HEK293 (cell line): ENCODE data around the gene LAMA5.

Experiments used
- CTCF ChIA-PET: fragments of 350-600 bp; formaldehyde crosslinking; extraction: SDS; loops from one replicate; lab custom pipeline; 2021; ENCODE audit warnings: antibody characterized with exemption; lab: Yijun Ruan, JAX
- POLR2A ChIA-PET: fragments of 300-600 bp; formaldehyde crosslinking; extraction: SDS; loops from one replicate; lab custom pipeline; 2020; ENCODE audit warnings: antibody characterized with exemption, inconsistent platforms; lab: Yijun Ruan, JAX
- H3K27ac ChIP-seq: fragments of 200-500 bp; sonication (Bioruptor generic); 2 replicates; pipeline ENCODE4 v1.5.1; 2014; ENCODE audit warnings: low read depth, low read length, control low read depth, inconsistent platforms; ENCODE audit errors: extremely low read depth
- H3K36me3 ChIP-seq, 2 experiments: fragments of 200-500 bp in 1 of 2; sonication (Bioruptor generic) in 1 of 2; 1 replicate in 1 of 2; 2 replicates in 1 of 2; pipeline ENCODE4 v1.5.1; 2014 to 2017; ENCODE audit warnings: inconsistent platforms in 2 of 2, low read length in 2 of 2; ENCODE audit not compliant: control insufficient read depth in 2 of 2, insufficient read depth in 1 of 2
- H3K4me1 ChIP-seq: fragments of 200-500 bp; sonication (Bioruptor generic); 2 replicates; pipeline ENCODE4 v1.5.1; 2014; ENCODE audit warnings: mild to moderate bottlenecking, low read length, inconsistent platforms; ENCODE audit not compliant: control insufficient read depth, insufficient read depth
- H3K4me3 ChIP-seq: 2 replicates; pipeline ENCODE4 v1.5.1; 2011; ENCODE audit warnings: low read depth, mild to moderate bottlenecking, control low read depth, low read length, moderate library complexity
- H3K9me3 ChIP-seq: fragments of 200-500 bp; sonication (Bioruptor generic); 2 replicates; pipeline ENCODE4 v1.5.1; 2014; ENCODE audit warnings: low read depth, low read length, inconsistent platforms; ENCODE audit not compliant: control insufficient read depth, insufficient read depth
- BCL6B ChIP-seq: fragments of 450-650 bp; formaldehyde crosslinking; IDR thresholded peaks from 2 replicates; pipeline ENCODE4 v1.5.1; 2017; ENCODE audit warnings: missing biosample characterization, missing genetic modification characterization
- EGR2 ChIP-seq: fragments of 450-650 bp; formaldehyde crosslinking; IDR thresholded peaks from 2 replicates; pipeline ENCODE4 v1.5.1; 2016; ENCODE audit warnings: low read depth, missing biosample characterization, missing genetic modification characterization
- GLI2 ChIP-seq: fragments of 450-650 bp; formaldehyde crosslinking; IDR thresholded peaks from 2 replicates; pipeline ENCODE4; 2017; ENCODE audit warnings: missing biosample characterization, missing genetic modification characterization, low read depth, borderline replicate concordance
- KLF7 ChIP-seq: fragments of 450-650 bp; formaldehyde crosslinking; IDR thresholded peaks from 2 replicates; pipeline ENCODE4 v1.5.1; 2016; ENCODE audit warnings: missing biosample characterization, missing genetic modification characterization, borderline replicate concordance
- SETDB1 ChIP-seq: IDR thresholded peaks from one replicate; pipeline ENCODE4 v1.6.1; 2017; ENCODE audit warnings: mild to moderate bottlenecking, low read length, moderate library complexity, mixed read lengths; ENCODE audit not compliant: insufficient read length
- ZBTB8A ChIP-seq: fragments of 450-650 bp; formaldehyde crosslinking; IDR thresholded peaks from 2 replicates; pipeline ENCODE4 v1.5.1; 2016; ENCODE audit warnings: missing biosample characterization, missing genetic modification characterization
- ZFP69B ChIP-seq: fragments of 450-650 bp; formaldehyde crosslinking; IDR thresholded peaks from 2 replicates; pipeline ENCODE4 v1.5.1; 2016; ENCODE audit warnings: missing biosample characterization, missing genetic modification characterization
- ZNF133 ChIP-seq: fragments of 450-650 bp; formaldehyde crosslinking; IDR thresholded peaks from 2 replicates; pipeline ENCODE4 v1.5.1; 2016; ENCODE audit warnings: missing biosample characterization, missing genetic modification characterization
- ZNF157 ChIP-seq: fragments of 450-650 bp; formaldehyde crosslinking; IDR thresholded peaks from 2 replicates; pipeline ENCODE4 v1.5.1; 2016; ENCODE audit warnings: missing biosample characterization, missing genetic modification characterization
- ZNF18 ChIP-seq: fragments of 450-650 bp; formaldehyde crosslinking; IDR thresholded peaks from 2 replicates; pipeline ENCODE4 v1.5.1; 2016; ENCODE audit warnings: missing biosample characterization, missing genetic modification characterization
- ZNF2 ChIP-seq: fragments of 450-650 bp; formaldehyde crosslinking; IDR thresholded peaks from 2 replicates; pipeline ENCODE4 v1.5.1; 2016; ENCODE audit warnings: missing biosample characterization, missing genetic modification characterization
- ZNF324 ChIP-seq: fragments of 450-650 bp; formaldehyde crosslinking; IDR thresholded peaks from 2 replicates; pipeline ENCODE4 v1.5.1; 2016; ENCODE audit warnings: missing biosample characterization, missing genetic modification characterization
- ZNF394 ChIP-seq: fragments of 450-650 bp; formaldehyde crosslinking; IDR thresholded peaks from 2 replicates; pipeline ENCODE4 v1.5.1; 2016; ENCODE audit warnings: missing biosample characterization, missing genetic modification characterization, mild to moderate bottlenecking, moderate library complexity, borderline replicate concordance
- ZNF433 ChIP-seq: fragments of 450-650 bp; formaldehyde crosslinking; IDR thresholded peaks from 2 replicates; pipeline ENCODE4 v1.5.1; 2016; ENCODE audit warnings: missing biosample characterization, missing genetic modification characterization, low read depth
- ZNF488 ChIP-seq: fragments of 450-650 bp; formaldehyde crosslinking; IDR thresholded peaks from 2 replicates; pipeline ENCODE4 v1.5.1; 2016; ENCODE audit warnings: missing biosample characterization, missing genetic modification characterization
- ZNF513 ChIP-seq: fragments of 450-650 bp; IDR thresholded peaks from 2 replicates; pipeline ENCODE4 v1.5.1; 2018; ENCODE audit warnings: missing biosample characterization, missing genetic modification characterization
- ZNF544 ChIP-seq: fragments of 450-650 bp; formaldehyde crosslinking; IDR thresholded peaks from 2 replicates; pipeline ENCODE4 v1.5.0; 2017; ENCODE audit warnings: missing biosample characterization, missing genetic modification characterization
- ZNF549 ChIP-seq: fragments of 450-650 bp; IDR thresholded peaks from 2 replicates; pipeline ENCODE4 v1.5.1; 2018; ENCODE audit warnings: missing biosample characterization, missing genetic modification characterization, mild to moderate bottlenecking, inconsistent platforms, moderate library complexity
- ZNF660 ChIP-seq: fragments of 450-650 bp; IDR thresholded peaks from 2 replicates; pipeline ENCODE4 v1.5.1; 2018; ENCODE audit warnings: missing biosample characterization, mild to moderate bottlenecking, missing genetic modification characterization
- ZNF692 ChIP-seq: fragments of 450-650 bp; formaldehyde crosslinking; IDR thresholded peaks from 2 replicates; pipeline ENCODE4 v1.5.1; 2016; ENCODE audit warnings: missing biosample characterization, missing genetic modification characterization
- ZNF777 ChIP-seq: fragments of 450-650 bp; formaldehyde crosslinking; IDR thresholded peaks from 2 replicates; pipeline ENCODE4 v1.5.1; 2017; ENCODE audit warnings: missing biosample characterization, missing genetic modification characterization, borderline replicate concordance

Gene LAMA5

GRCh38 chr20:62269378-62269777 lies 97.7 kb downstream of the LAMA5 start:
- no peak overlapping the region for H3K4me3 ChIP-seq
- ChIA-PET CTCF (interaction anchor here (1.1 kb wide), 1 partner anchor 113 kb away, joined by 5 read pairs; no protein-coding TSS in a partner anchor), POLR2A (no interaction called here)
- no peaks in the 10 kb centered on the region for H3K9me3 ChIP-seq
- H3K4me1 ChIP-seq: no peaks in the 10 kb centered on the region
- TF ChIP-seq ZNF488 (tag by site-specific recombination) (no peak), ZNF692 (no peak), ZNF513 (no peak), ZNF18 (tag by site-specific recombination) (no peak), EGR2 (tag by site-specific recombination) (no peak), BCL6B (tag by site-specific recombination) (no peak), ZNF544 (no peak), ZNF133 (tag by site-specific recombination) (no peak), ZNF433 (tag by site-specific recombination) (no peak), ZNF660 (no peak), GLI2 (no peak), ZFP69B (no peak), ZNF2 (tag by site-specific recombination) (no peak), ZBTB8A (tag by site-specific recombination) (no peak), SETDB1 (no peak), ZNF157 (tag by site-specific recombination) (no peak), ZNF549 (tag by site-specific recombination) (no peak), ZNF777 (tag by site-specific recombination) (no peak)
- peaks cover 0 to 68% of the 10 kb centered on the region in 2 experiments; a peak in 2 of 3 replicates for H3K36me3 ChIP-seq
- no peak overlapping the region for H3K27ac ChIP-seq

GRCh38 chr20:62268228-62268900 lies 98.7 kb downstream of the LAMA5 start:
- POLR2A ChIA-PET: no interaction called here

More at GRCh38 chr20:62268228-62268900, 98.7 kb downstream of the LAMA5 start:
- TF ChIP-seq ZNF324 (tag by site-specific recombination) (no peak), ZNF394 (tag by site-specific recombination) (peak; percentile 26; the same call in 1 of the 2 replicates), KLF7 (tag by site-specific recombination) (no peak)
- no peaks in the 10 kb centered on the region for H3K9me3 ChIP-seq
- CTCF ChIA-PET: interaction anchor here (0.6 kb wide), 1 partner anchor 119 kb away, joined by 3 read pairs; the partner anchor contains the start of gene RPS21
- H3K4me1 ChIP-seq: no peaks in the 10 kb centered on the region
- H3K27ac ChIP-seq: no peak overlapping the region
- peaks cover 0 to 68% of the 10 kb centered on the region in 2 experiments; a peak in 2 of 3 replicates for H3K36me3 ChIP-seq
- H3K4me3 ChIP-seq: no peak overlapping the region
